Measurements from ENCODE around the gene TMEM11. TPM values are rescaled to one million over a fixed set of nuclear protein-coding genes. Genes with fewer than 3 reads are reported as not detected.

Gene TMEM11
- total RNA-seq, 4 donors from 2014 or later, result 19.3 to 26.0 (median 22.5) TPM

GRCh38 chr17:21191698-21192097 lies 22.3 kb downstream of the TMEM11 start:
- Histone ChIP-seq H3K4me1 (no peaks in the 10 kb centered on the region), H3K27ac (no peak overlapping the region), H3K9me3 (no peaks in the 10 kb centered on the region), H3K27me3 (no peaks in the 10 kb centered on the region), H3K36me3 (peaks cover 0 to 21% (median 0%) of the 10 kb centered on the region in 3 donors), H3K4me3 (no peak overlapping the region)
- no peak for DNase-seq
- no peak for TF ChIP-seq POLR2A (IDR thresholded peaks at IDR 0.05)
- TF ChIP-seq CTCF (IDR thresholded peaks at IDR 0.05), result no peak

GRCh38 chr17:21190078-21190477 lies 23.9 kb downstream of the TMEM11 start:
- Histone ChIP-seq H3K9me3 (no peaks in the 10 kb centered on the region), H3K36me3 (peaks cover 0 to 32% (median 0%) of the 10 kb centered on the region in 3 donors), H3K4me3 (no peak overlapping the region), H3K4me1 (no peaks in the 10 kb centered on the region), H3K27ac (no peak overlapping the region), H3K27me3 (no peaks in the 10 kb centered on the region)
- DNase-seq, result no peak
- TF ChIP-seq POLR2A (IDR thresholded peaks at IDR 0.05), result no peak
- TF ChIP-seq CTCF (IDR thresholded peaks at IDR 0.05), result no peak

- TF ChIP-seq POLR2A (IDR thresholded peaks at IDR 0.05), result no peak
- no peak for TF ChIP-seq CTCF (IDR thresholded peaks at IDR 0.05)
- H3K27me3 ChIP-seq, result no peaks in the 10 kb centered on the region
- DNase-seq, result no peak
- no peak overlapping the region for H3K27ac ChIP-seq
- no peaks in the 10 kb centered on the region for H3K4me1 ChIP-seq
- H3K9me3 ChIP-seq, result no peaks in the 10 kb centered on the region
- H3K4me3 ChIP-seq, result no peak overlapping the region
- peaks cover 0 to 37% (median 0%) of the 10 kb centered on the region in 3 donors for H3K36me3 ChIP-seq
These were observed 24.6 kb downstream of the TMEM11 start for GRCh38 chr17:21189361-21189760.

DNA sequence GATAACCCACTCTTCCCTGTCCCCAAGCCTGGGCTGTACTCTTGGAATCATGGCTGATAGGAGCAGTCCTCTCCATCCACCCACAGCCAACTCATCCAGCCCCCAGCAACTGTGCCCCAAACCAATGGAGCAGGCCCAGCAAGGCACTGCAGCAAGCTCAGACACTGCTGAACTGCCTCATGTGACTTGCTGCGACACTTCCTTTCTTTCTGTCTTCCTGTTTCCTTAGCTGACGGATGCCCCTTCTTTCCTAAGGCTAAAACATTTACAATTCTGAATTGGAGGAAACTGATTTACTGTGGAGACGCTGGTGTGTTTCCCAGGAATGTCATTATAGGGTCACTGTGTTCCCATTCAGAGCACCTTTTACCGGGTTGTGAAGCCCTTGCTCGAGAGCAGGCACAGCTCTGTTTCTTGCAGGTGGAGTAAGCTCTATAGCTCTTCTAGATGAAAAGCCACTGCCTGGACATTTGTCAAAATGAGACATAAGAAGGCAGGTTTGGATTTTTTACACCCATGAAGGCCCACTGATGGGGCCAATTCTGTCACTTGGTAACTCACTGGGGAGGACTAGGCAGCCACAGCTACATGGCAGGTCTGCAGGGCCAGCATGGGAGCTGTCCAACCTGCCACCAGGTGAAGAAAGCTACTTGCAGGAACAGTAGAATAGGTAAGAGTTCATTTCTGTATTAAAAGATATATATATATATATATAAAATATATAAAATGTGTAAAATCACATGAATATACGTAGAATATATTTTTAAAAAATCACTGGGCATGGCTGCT lies 27.4 kb downstream of the TMEM11 start:
- DNase-seq, result no peak
- no peak overlapping the region for H3K27ac ChIP-seq
- no peaks in the 10 kb centered on the region for H3K27me3 ChIP-seq
- TF ChIP-seq CTCF (IDR thresholded peaks at IDR 0.05) (no peak), POLR2A (IDR thresholded peaks at IDR 0.05) (no peak)
- H3K4me3 ChIP-seq, result no peak overlapping the region
- H3K9me3 ChIP-seq, result no peaks in the 10 kb centered on the region
- no peaks in the 10 kb centered on the region for H3K4me1 ChIP-seq
- peaks cover 0 to 46% (median 0%) of the 10 kb centered on the region in 3 donors for H3K36me3 ChIP-seq

DNA sequence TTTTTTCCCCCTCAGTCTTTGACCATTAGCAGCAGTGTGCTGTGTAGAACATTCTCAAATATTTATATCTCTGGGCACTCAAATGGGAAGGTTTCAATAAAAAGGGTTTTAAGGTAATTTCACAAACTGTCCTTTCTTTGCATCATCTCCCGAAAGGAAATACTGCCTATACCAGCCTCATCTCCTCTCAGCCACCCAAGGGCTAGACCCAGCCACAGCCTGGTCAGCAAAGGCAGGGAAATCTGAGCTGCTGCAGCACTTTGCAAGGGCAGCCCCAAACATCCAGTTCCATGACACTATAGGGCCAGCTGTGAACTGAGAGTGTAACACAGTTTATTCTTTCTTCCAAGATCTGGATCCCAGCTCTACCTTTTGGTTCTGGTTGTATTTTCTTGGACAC lies 28.9 kb downstream of the TMEM11 start:
- Histone ChIP-seq H3K27ac (no peak overlapping the region), H3K9me3 (no peaks in the 10 kb centered on the region), H3K36me3 (peaks cover 0 to 46% (median 0%) of the 10 kb centered on the region in 3 donors), H3K4me1 (no peaks in the 10 kb centered on the region), H3K27me3 (no peaks in the 10 kb centered on the region), H3K4me3 (no peak overlapping the region)
- no peak for DNase-seq
- TF ChIP-seq CTCF (IDR thresholded peaks at IDR 0.05), result no peak

All from Peyer's patch (tissue), 4 donors.